ENCODE data around the gene SERP1. TPM values are rescaled to one million over a fixed set of nuclear protein-coding genes. Genes with fewer than 3 reads are reported as not detected.

The SERP1 gene
- total RNA-seq, 1 experiment from 2014 or later, result 168 TPM

DNA sequence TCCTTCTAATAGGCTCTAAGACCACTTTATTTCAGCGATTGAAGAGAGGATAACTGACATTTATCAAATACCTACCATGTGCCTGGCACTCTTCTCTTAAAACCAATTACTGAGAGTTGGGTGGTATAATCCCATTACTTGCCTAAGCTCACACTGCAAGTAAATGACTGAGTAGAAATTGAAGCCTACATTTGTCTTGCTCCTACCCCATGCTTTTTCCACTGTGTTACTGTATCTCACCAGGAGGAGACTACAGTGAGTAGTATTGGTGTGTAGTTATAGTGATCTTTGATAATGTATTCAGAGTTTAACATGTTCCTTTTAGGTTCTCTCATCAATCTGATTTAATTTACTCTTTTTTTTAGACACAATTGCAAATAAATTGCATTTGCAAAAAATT, 21.0 kb upstream of the SERP1 start:
- no peaks in the 10 kb centered on the region for H3K27me3 ChIP-seq (ENCODE audit: low read length)
- no peak overlapping the region for H2AFZ ChIP-seq (ENCODE audit: low read length)
- no peak overlapping the region for H3K4me2 ChIP-seq (ENCODE audit: low read depth, low read length, poor library complexity, severe bottlenecking)
- no peaks in the 10 kb centered on the region for H3K9me2 ChIP-seq (replicated peaks; ENCODE audit: insufficient read depth, low read length)
- H3K79me2 ChIP-seq (ENCODE audit: low read length), result peaks cover 29% of the 10 kb centered on the region
- H4K20me1 ChIP-seq (ENCODE audit: insufficient read depth, low read depth, low read length), result no peaks in the 10 kb centered on the region
- no peak overlapping the region for H3K4me3 ChIP-seq (ENCODE audit: low read length)
- no peaks in the 10 kb centered on the region for H3K9me3 ChIP-seq (ENCODE audit: low read length)
- H3K36me3 ChIP-seq (ENCODE audit: insufficient read depth, low read length), result peaks cover 70% of the 10 kb centered on the region; the same call in 1 of the 2 replicates
- no peak for DNase-seq
- no peaks in the 10 kb centered on the region for H3K4me1 ChIP-seq (ENCODE audit: low read length)
- H3K27ac ChIP-seq (ENCODE audit: low read length), result no peak overlapping the region
- no peak overlapping the region for H3K9ac ChIP-seq (ENCODE audit: low read length)

DNA sequence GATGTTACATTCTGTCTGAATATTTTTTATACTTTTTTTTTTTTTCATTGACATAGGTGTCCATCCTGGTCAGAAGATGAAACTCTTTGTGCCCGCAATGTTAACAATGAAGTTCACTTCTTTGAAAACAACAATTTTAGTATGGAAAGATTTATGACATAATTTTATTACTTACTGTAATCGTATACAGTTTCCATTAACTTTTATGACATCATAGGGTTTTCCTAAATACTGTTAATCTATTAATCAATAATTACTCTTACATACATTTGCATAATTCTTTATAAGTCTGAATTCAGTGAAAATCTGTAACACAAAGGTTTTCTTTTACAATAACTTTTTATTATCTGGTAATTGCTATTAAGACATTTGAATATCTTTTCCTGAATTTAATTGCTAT, 17.9 kb upstream of the SERP1 start:
- H3K4me2 ChIP-seq (ENCODE audit: low read depth, low read length, poor library complexity, severe bottlenecking), result no peak overlapping the region
- H3K27ac ChIP-seq (ENCODE audit: low read length), result no peak overlapping the region
- H3K9ac ChIP-seq (ENCODE audit: low read length), result no peak overlapping the region
- peaks cover 61% of the 10 kb centered on the region; the same call in 1 of the 2 replicates for H3K36me3 ChIP-seq (ENCODE audit: insufficient read depth, low read length)
- H3K9me3 ChIP-seq (ENCODE audit: low read length), result no peaks in the 10 kb centered on the region
- H3K4me3 ChIP-seq (ENCODE audit: low read length), result no peak overlapping the region
- H3K9me2 ChIP-seq (replicated peaks; ENCODE audit: insufficient read depth, low read length), result no peaks in the 10 kb centered on the region
- no peaks in the 10 kb centered on the region for H4K20me1 ChIP-seq (ENCODE audit: insufficient read depth, low read depth, low read length)
- H2AFZ ChIP-seq (ENCODE audit: low read length), result no peak overlapping the region
- H3K79me2 ChIP-seq (ENCODE audit: low read length), result peaks cover 41% of the 10 kb centered on the region
- no peaks in the 10 kb centered on the region for H3K4me1 ChIP-seq (ENCODE audit: low read length)
- H3K27me3 ChIP-seq (ENCODE audit: low read length), result no peaks in the 10 kb centered on the region
- DNase-seq, result no peak

- H3K9me2 ChIP-seq (replicated peaks; ENCODE audit: insufficient read depth, low read length), result no peaks in the 10 kb centered on the region
- peaks cover 82% of the 10 kb centered on the region for H3K79me2 ChIP-seq (ENCODE audit: low read length)
- no peaks in the 10 kb centered on the region; the same call in 1 of the 2 replicates for H3K4me1 ChIP-seq (ENCODE audit: low read length)
Measured at GRCh38 chr3:150557725-150558124, 11.4 kb upstream of the SERP1 start.

GRCh38 chr3:150556792-150557191, 10.5 kb upstream of the SERP1 start:
- no peak overlapping the region for H2AFZ ChIP-seq (ENCODE audit: low read length)
- DNase-seq, result no peak
- H3K27me3 ChIP-seq (ENCODE audit: low read length), result no peaks in the 10 kb centered on the region
- H3K9ac ChIP-seq (ENCODE audit: low read length), result no peak overlapping the region
- no peak overlapping the region for H3K4me2 ChIP-seq (ENCODE audit: low read depth, low read length, poor library complexity, severe bottlenecking)
- H3K79me2 ChIP-seq (ENCODE audit: low read length), result peaks cover 87% of the 10 kb centered on the region
- no peak overlapping the region for H3K27ac ChIP-seq (ENCODE audit: low read length)
- H3K9me3 ChIP-seq (ENCODE audit: low read length), result no peaks in the 10 kb centered on the region
- H4K20me1 ChIP-seq (ENCODE audit: insufficient read depth, low read depth, low read length), result no peaks in the 10 kb centered on the region
- H3K4me1 ChIP-seq (ENCODE audit: low read length), result no peaks in the 10 kb centered on the region; the same call in 1 of the 2 replicates
- no peaks in the 10 kb centered on the region for H3K9me2 ChIP-seq (replicated peaks; ENCODE audit: insufficient read depth, low read length)
- no peak overlapping the region for H3K4me3 ChIP-seq (ENCODE audit: low read length)
- H3K36me3 ChIP-seq (ENCODE audit: insufficient read depth, low read length), result peaks cover 57% of the 10 kb centered on the region

More at GRCh38 chr3:150557725-150558124, 11.4 kb upstream of the SERP1 start:
- Histone ChIP-seq H4K20me1 (ENCODE audit: insufficient read depth, low read depth, low read length) (no peaks in the 10 kb centered on the region), H3K27me3 (ENCODE audit: low read length) (no peaks in the 10 kb centered on the region), H3K4me2 (ENCODE audit: low read depth, low read length, poor library complexity, severe bottlenecking) (no peak overlapping the region), H3K36me3 (ENCODE audit: insufficient read depth, low read length) (peaks cover 54% of the 10 kb centered on the region), H2AFZ (ENCODE audit: low read length) (no peak overlapping the region), H3K4me3 (ENCODE audit: low read length) (no peak overlapping the region), H3K27ac (ENCODE audit: low read length) (no peak overlapping the region), H3K9ac (ENCODE audit: low read length) (no peak overlapping the region), H3K9me3 (ENCODE audit: low read length) (no peaks in the 10 kb centered on the region)
- DNase-seq, result no peak

GRCh38 chr3:150555859-150556436, 9.7 kb upstream of the SERP1 start:
- no peak overlapping the region for H3K4me3 ChIP-seq (ENCODE audit: low read length)
- H3K27me3 ChIP-seq (ENCODE audit: low read length), result no peaks in the 10 kb centered on the region
- H3K27ac ChIP-seq (ENCODE audit: low read length), result no peak overlapping the region
- no peak overlapping the region for H3K9ac ChIP-seq (ENCODE audit: low read length)
- no peaks in the 10 kb centered on the region for H3K9me3 ChIP-seq (ENCODE audit: low read length)
- H3K4me1 ChIP-seq (ENCODE audit: low read length), result no peaks in the 10 kb centered on the region; the same call in 1 of the 2 replicates
- H3K36me3 ChIP-seq (ENCODE audit: insufficient read depth, low read length), result peaks cover 57% of the 10 kb centered on the region
- H4K20me1 ChIP-seq (ENCODE audit: insufficient read depth, low read depth, low read length), result no peaks in the 10 kb centered on the region
- no peak for DNase-seq
- no peak overlapping the region for H2AFZ ChIP-seq (ENCODE audit: low read length)
- H3K9me2 ChIP-seq (replicated peaks; ENCODE audit: insufficient read depth, low read length), result no peaks in the 10 kb centered on the region
- H3K79me2 ChIP-seq (ENCODE audit: low read length), result peaks cover 94% of the 10 kb centered on the region
- H3K4me2 ChIP-seq (ENCODE audit: low read depth, low read length, poor library complexity, severe bottlenecking), result no peak overlapping the region

DNA sequence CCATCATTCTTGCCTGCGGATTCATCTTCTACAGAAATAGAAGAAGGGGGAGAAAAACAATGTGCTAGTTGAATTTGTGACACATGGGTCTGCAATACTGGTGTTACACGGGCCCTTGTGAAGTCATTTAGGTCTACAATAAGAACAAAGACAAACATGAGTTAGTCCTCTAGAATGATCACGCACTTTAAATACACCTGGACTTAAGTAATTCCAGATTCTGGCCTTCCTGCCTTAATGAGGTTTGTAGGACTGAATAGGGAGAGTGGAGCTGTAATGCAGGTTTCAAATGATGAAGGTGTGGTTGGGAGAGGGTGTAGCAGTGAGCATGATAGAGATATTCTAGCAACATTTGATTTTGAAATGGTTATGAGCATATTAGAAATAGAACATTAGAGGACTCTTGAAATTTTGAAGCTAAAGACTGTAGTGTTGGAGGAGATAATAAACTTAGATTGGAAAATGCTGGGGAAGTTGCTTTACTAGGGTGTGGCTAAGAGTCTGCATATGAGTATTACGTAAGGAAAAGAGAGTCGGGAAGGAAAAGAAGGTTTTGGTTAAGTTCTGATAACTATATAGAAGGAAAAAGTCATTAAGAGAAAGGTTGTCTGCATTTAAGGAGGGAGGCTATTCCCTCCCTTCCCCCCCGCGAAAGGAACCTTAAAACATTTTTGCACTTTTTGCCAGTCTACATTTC, 897 bp upstream of the SERP1 start:
- Histone ChIP-seq H3K79me2 (ENCODE audit: low read length) (peaks cover 77% of the 10 kb centered on the region), H3K27ac (ENCODE audit: low read length) (peak overlapping the region; percentile 75), H3K4me1 (ENCODE audit: low read length) (peaks cover 32% of the 10 kb centered on the region)

DNA sequence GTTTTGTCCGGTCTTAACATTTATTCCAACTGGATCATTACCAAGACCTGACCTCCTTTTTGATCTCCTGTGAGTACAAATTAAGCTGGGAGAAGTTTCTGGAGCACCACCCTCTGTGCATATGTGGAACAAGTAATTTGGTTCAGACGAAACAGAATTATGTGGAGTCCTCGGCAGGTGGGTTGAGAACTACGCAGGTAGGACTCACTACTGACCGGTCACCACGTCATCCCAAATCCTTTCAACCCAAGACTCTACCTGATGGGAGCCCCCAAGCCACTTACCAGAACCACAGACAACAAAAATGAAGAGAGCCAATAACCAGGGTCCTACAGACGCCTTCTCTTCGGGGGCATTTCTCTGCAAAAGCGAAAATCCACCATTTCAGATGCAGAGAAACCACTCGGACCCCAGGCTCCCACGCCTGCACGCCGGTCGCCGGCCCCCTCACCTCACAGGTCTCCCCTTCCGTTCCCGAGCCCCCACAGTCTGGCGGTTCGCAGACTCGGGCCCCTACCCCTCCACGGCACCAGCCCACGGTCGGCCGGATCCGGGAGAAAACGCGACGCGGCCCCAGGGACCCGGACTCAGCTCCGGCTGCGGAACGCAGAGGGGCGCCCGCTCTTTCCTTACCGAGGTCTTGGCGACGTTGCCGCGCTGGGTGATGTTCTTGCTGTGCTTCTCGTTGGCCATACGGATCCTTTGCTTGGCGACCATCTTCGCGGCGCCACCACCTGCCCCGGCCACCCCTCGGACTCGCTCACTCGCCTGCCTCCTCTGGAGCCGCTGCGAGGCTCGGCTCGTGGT, 674 bp downstream of the SERP1 start:
- H4K20me1 ChIP-seq (ENCODE audit: insufficient read depth, low read depth, low read length), result peaks cover 25% of the 10 kb centered on the region
- peak overlapping the region; percentile 71 for H3K27ac ChIP-seq (ENCODE audit: low read length)
- DNase-seq, result peak; percentile 54
- peaks cover 32% of the 10 kb centered on the region for H3K4me1 ChIP-seq (ENCODE audit: low read length)
- peak overlapping the region; percentile 93 for H3K9ac ChIP-seq (ENCODE audit: low read length)
- H2AFZ ChIP-seq (ENCODE audit: low read length), result peak overlapping the region; percentile 44; the same call in 1 of the 2 replicates
- H3K4me2 ChIP-seq (ENCODE audit: low read depth, low read length, poor library complexity, severe bottlenecking), result peak overlapping the region; percentile 96
- H3K27me3 ChIP-seq (ENCODE audit: low read length), result no peaks in the 10 kb centered on the region
- peak overlapping the region; percentile 93 for H3K4me3 ChIP-seq (ENCODE audit: low read length)
- H3K36me3 ChIP-seq (ENCODE audit: insufficient read depth, low read length), result peaks cover 30% of the 10 kb centered on the region
- no peaks in the 10 kb centered on the region for H3K9me2 ChIP-seq (replicated peaks; ENCODE audit: insufficient read depth, low read length)
- no peaks in the 10 kb centered on the region for H3K9me3 ChIP-seq (ENCODE audit: low read length)
- peaks cover 62% of the 10 kb centered on the region for H3K79me2 ChIP-seq (ENCODE audit: low read length)

More for the DNA sequence above, 897 bp upstream of the SERP1 start:
- no peaks in the 10 kb centered on the region for H3K9me2 ChIP-seq (replicated peaks; ENCODE audit: insufficient read depth, low read length)
- no peaks in the 10 kb centered on the region for H3K9me3 ChIP-seq (ENCODE audit: low read length)
- peaks cover 25% of the 10 kb centered on the region for H4K20me1 ChIP-seq (ENCODE audit: insufficient read depth, low read depth, low read length)
- peak overlapping the region; percentile 83 for H3K4me2 ChIP-seq (ENCODE audit: low read depth, low read length, poor library complexity, severe bottlenecking)
- no peaks in the 10 kb centered on the region for H3K27me3 ChIP-seq (ENCODE audit: low read length)
- DNase-seq, result no peak
- H3K36me3 ChIP-seq (ENCODE audit: insufficient read depth, low read length), result peaks cover 30% of the 10 kb centered on the region
- H2AFZ ChIP-seq (ENCODE audit: low read length), result peak overlapping the region; percentile 1; the same call in 1 of the 2 replicates
- H3K9ac ChIP-seq (ENCODE audit: low read length), result peak overlapping the region; percentile 81
- H3K4me3 ChIP-seq (ENCODE audit: low read length), result peak overlapping the region; percentile 82

- Histone ChIP-seq H3K9ac (ENCODE audit: low read length) (peak overlapping the region; percentile 93), H3K27me3 (ENCODE audit: low read length) (no peaks in the 10 kb centered on the region), H3K4me1 (ENCODE audit: low read length) (peaks cover 31% of the 10 kb centered on the region), H3K9me2 (replicated peaks; ENCODE audit: insufficient read depth, low read length) (no peaks in the 10 kb centered on the region), H3K27ac (ENCODE audit: low read length) (no peak overlapping the region), H3K4me3 (ENCODE audit: low read length) (peak overlapping the region; percentile 93), H2AFZ (ENCODE audit: low read length) (no peak overlapping the region), H4K20me1 (ENCODE audit: insufficient read depth, low read depth, low read length) (peaks cover 25% of the 10 kb centered on the region), H3K9me3 (ENCODE audit: low read length) (no peaks in the 10 kb centered on the region), H3K4me2 (ENCODE audit: low read depth, low read length, poor library complexity, severe bottlenecking) (peak overlapping the region; percentile 96), H3K36me3 (ENCODE audit: insufficient read depth, low read length) (peaks cover 30% of the 10 kb centered on the region), H3K79me2 (ENCODE audit: low read length) (peaks cover 53% of the 10 kb centered on the region)
- no peak for DNase-seq
Measured at GRCh38 chr3:150544726-150545125, 1.6 kb downstream of the SERP1 start.
